PC-3 (cell line): Measurements from ENCODE around the gene PPP4R4.

Source experiments
- CTCF ChIP-seq: fragments of 300-600 bp; sonication (generic); conservative IDR thresholded peaks from 2 replicates; pipeline ENCODE4 v1.5.1; 2017; ENCODE audit warnings: antibody characterized with exemption, low read depth, mild to moderate bottlenecking, low read length
- EZH2 ChIP-seq: fragments of 300-600 bp; sonication (generic); IDR thresholded peaks from one replicate; pipeline ENCODE4 v1.6.1; 2017; ENCODE audit warnings: antibody characterized with exemption, mild to moderate bottlenecking, low read length; ENCODE audit not compliant: unreplicated experiment
- EZH2phosphoT487 ChIP-seq: fragments of 300-600 bp; sonication (generic); IDR thresholded peaks from 2 replicates; pipeline ENCODE4 v1.6.1; 2018; ENCODE audit warnings: mild to moderate bottlenecking, antibody characterized with exemption, low read length, borderline replicate concordance

DNA sequence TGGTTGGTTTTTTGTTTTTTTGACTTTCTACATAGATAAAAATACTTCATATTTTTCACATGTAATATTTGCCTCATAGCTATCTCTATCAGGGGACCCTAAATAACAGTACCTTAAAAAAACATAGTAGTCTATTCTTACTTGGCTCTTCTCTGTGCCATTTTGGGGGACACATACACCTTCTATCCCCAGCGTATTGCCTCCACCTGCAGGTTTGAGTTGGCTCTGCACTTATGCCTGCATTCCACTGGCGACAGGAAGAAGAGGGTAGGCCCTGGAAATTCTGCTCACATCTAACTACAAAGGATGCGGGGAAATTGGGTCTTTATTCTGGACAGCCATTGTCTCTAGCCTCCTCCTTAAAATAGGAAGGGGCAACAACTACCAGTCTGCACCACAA, 30.9 kb upstream of the PPP4R4 start:
- TF ChIP-seq CTCF (peak; percentile 56), EZH2 (no peak), EZH2phosphoT487 (no peak)
